H9 (cell line): Measurements from ENCODE around the gene CD53. TPM values are rescaled to one million over a fixed set of nuclear protein-coding genes. Genes with fewer than 3 reads are reported as not detected.

ENCODE experiments used
- DNase-seq: peaks from one replicate; pipeline ENCODE4 v3.0.0-alpha.2; 2017
- H2AFZ ChIP-seq: one replicate; pipeline ENCODE4 v1.6.1; 2013; ENCODE audit warnings: mild to moderate bottlenecking, low read length, control low read depth, moderate library complexity
- H2AK5ac ChIP-seq: 2 replicates; pipeline ENCODE4 v1.6.1; 2013; ENCODE audit warnings: low read length, control low read depth, mixed read lengths; ENCODE audit not compliant: insufficient read length
- H2BK120ac ChIP-seq: one replicate; pipeline ENCODE4 v1.6.1; 2013; ENCODE audit warnings: low read depth, mild to moderate bottlenecking, low read length, control low read depth, inconsistent platforms; ENCODE audit not compliant: poor library complexity, severe bottlenecking
- H2BK12ac ChIP-seq: 2 replicates; pipeline ENCODE4 v1.6.1; 2013; ENCODE audit warnings: low read length, control low read depth, mixed read lengths, low read depth; ENCODE audit not compliant: insufficient read length
- H2BK15ac ChIP-seq: 2 replicates; pipeline ENCODE4 v1.6.1; 2013; ENCODE audit warnings: low read depth, low read length, control low read depth
- H2BK20ac ChIP-seq: one replicate; pipeline ENCODE4 v1.6.1; 2013; ENCODE audit warnings: low read depth, mild to moderate bottlenecking, low read length, control low read depth, inconsistent platforms; ENCODE audit not compliant: poor library complexity, severe bottlenecking
- H2BK5ac ChIP-seq: 2 replicates; pipeline ENCODE4 v1.6.1; 2013; ENCODE audit warnings: low read length, control low read depth, mixed read lengths; ENCODE audit not compliant: insufficient read length
- H3K14ac ChIP-seq: 2 replicates; pipeline ENCODE4 v1.6.1; 2013; ENCODE audit warnings: low read length, control low read depth; ENCODE audit not compliant: insufficient read depth
- H3K18ac ChIP-seq: 2 replicates; pipeline ENCODE4 v1.6.1; 2013; ENCODE audit warnings: low read depth, mild to moderate bottlenecking, mixed read lengths, low read length, control low read depth; ENCODE audit not compliant: insufficient read length
- H3K23ac ChIP-seq: 2 replicates; pipeline ENCODE4 v1.6.1; 2013; ENCODE audit warnings: low read length, control low read depth, mixed read lengths, low read depth; ENCODE audit not compliant: insufficient read length
- H3K23me2 ChIP-seq: 2 replicates; pipeline ENCODE4 v1.6.1; 2013; ENCODE audit warnings: low read depth, mild to moderate bottlenecking, mixed read lengths, low read length, control low read depth; ENCODE audit not compliant: insufficient read length, poor library complexity, severe bottlenecking
- H3K27ac ChIP-seq: 2 replicates; pipeline ENCODE4 v1.5.1; 2013; ENCODE audit warnings: low read length, control low read depth, mixed read lengths, low read depth; ENCODE audit not compliant: insufficient read length
- H3K27me3 ChIP-seq: 2 replicates; pipeline ENCODE4 v1.6.1; 2013; ENCODE audit warnings: low read length, control low read depth, inconsistent platforms; ENCODE audit not compliant: insufficient read depth
- H3K4ac ChIP-seq: 2 replicates; pipeline ENCODE4 v1.6.1; 2013; ENCODE audit warnings: low read depth, mild to moderate bottlenecking, control low read depth, inconsistent platforms, low read length, moderate library complexity
- H3K4me1 ChIP-seq: 2 replicates; pipeline ENCODE4 v1.6.1; 2013; ENCODE audit warnings: low read length, control low read depth, inconsistent platforms; ENCODE audit not compliant: insufficient read depth
- H3K4me2 ChIP-seq: 2 replicates; pipeline ENCODE4 v1.6.1; 2013; ENCODE audit warnings: low read length, control low read depth, mixed read lengths; ENCODE audit not compliant: insufficient read length, insufficient read depth
- H3K56ac ChIP-seq: 2 replicates; pipeline ENCODE4 v1.6.1; 2013; ENCODE audit warnings: low read depth, mild to moderate bottlenecking, mixed read lengths, low read length, control low read depth; ENCODE audit not compliant: insufficient read length
- H3K79me1 ChIP-seq: 2 replicates; pipeline ENCODE4 v1.6.1; 2013; ENCODE audit warnings: low read depth, mild to moderate bottlenecking, moderate library complexity, low read length, control low read depth, inconsistent platforms; ENCODE audit not compliant: insufficient read depth, poor library complexity, severe bottlenecking
- H3K79me2 ChIP-seq: 2 replicates; pipeline ENCODE4 v1.6.1; 2013; ENCODE audit warnings: low read length, control low read depth, inconsistent platforms; ENCODE audit not compliant: insufficient read depth
- H3K9ac ChIP-seq: 2 replicates; pipeline ENCODE4 v1.6.1; 2013; ENCODE audit warnings: low read length, control low read depth, mixed read lengths; ENCODE audit not compliant: insufficient read length; ENCODE audit errors: extremely low read depth
- H3K9me3 ChIP-seq: one replicate; pipeline ENCODE4 v1.6.1; 2013; ENCODE audit warnings: low read depth, low read length, inconsistent platforms; ENCODE audit not compliant: control insufficient read depth
- H3T11ph ChIP-seq: one replicate; pipeline ENCODE4 v1.6.1; 2013; ENCODE audit warnings: mild to moderate bottlenecking, low read length, control low read depth, inconsistent platforms
- H4K20me1 ChIP-seq: one replicate; pipeline ENCODE4 v1.6.1; 2013; ENCODE audit not compliant: control insufficient read depth, insufficient read length, insufficient read depth
- H4K5ac ChIP-seq: 2 replicates; pipeline ENCODE4 v1.6.1; 2013; ENCODE audit warnings: low read depth, mild to moderate bottlenecking, mixed read lengths, low read length, control low read depth; ENCODE audit not compliant: insufficient read length
- H4K8ac ChIP-seq: replicated peaks from 2 replicates; pipeline ENCODE4 v1.6.1; 2013; ENCODE audit warnings: low read length, control low read depth, mixed read lengths, low read depth; ENCODE audit not compliant: insufficient read length
- H4K91ac ChIP-seq: 2 replicates; pipeline ENCODE4 v1.6.1; 2013; ENCODE audit warnings: low read depth, mild to moderate bottlenecking, moderate library complexity, mixed read lengths, low read length, control low read depth; ENCODE audit not compliant: insufficient read length
- H3K27ac Mint-ChIP-seq, 3 experiments: 2 replicates in 2 of 3; 3 replicates in 1 of 3; pipeline ENCODE4 v1.8.0; 2020 to 2021; ENCODE audit warnings: mixed read lengths in 3 of 3, mild to moderate bottlenecking in 1 of 3, moderate library complexity in 1 of 3
- H3K27me3 Mint-ChIP-seq: 2 replicates; pipeline ENCODE4 v1.8.0; 2021; ENCODE audit warnings: low read depth, mild to moderate bottlenecking, moderate library complexity, mixed read lengths
- H3K36me3 Mint-ChIP-seq, 3 experiments: 2 replicates in 2 of 3; 3 replicates in 1 of 3; pipeline ENCODE4 v1.8.0; 2020 to 2021; ENCODE audit warnings: low read depth in 3 of 3, mixed read lengths in 3 of 3; ENCODE audit not compliant: insufficient read depth in 1 of 3
- H3K4me1 Mint-ChIP-seq, 2 experiments: 2 replicates each; pipeline ENCODE4 v1.8.0; 2020; ENCODE audit warnings: mixed read lengths in 2 of 2
- H3K4me3 Mint-ChIP-seq, 2 experiments: 2 replicates in 1 of 2; 3 replicates in 1 of 2; pipeline ENCODE4 v1.8.0; 2020 to 2021; ENCODE audit warnings: mild to moderate bottlenecking in 2 of 2, mixed read lengths in 2 of 2, moderate library complexity in 1 of 2
- H3K9me3 Mint-ChIP-seq, 2 experiments: 2 replicates in 1 of 2; 3 replicates in 1 of 2; pipeline ENCODE4 v1.8.0; 2020; ENCODE audit warnings: mild to moderate bottlenecking in 2 of 2, mixed read lengths in 2 of 2, moderate library complexity in 1 of 2
- CTCF ChIP-seq: fragments of 200-600 bp; sonication (generic); conservative IDR thresholded peaks from 3 replicates; pipeline ENCODE4 v1.8.0; 2021; ENCODE audit warnings: antibody characterized with exemption, mild to moderate bottlenecking
- WGBS: extraction: QIAGEN DNeasy Blood & Tissue Kit; methylation state at CpG from one replicate; pipeline ENCODE4 v1.1.7; 2013; ENCODE audit warnings: missing lambda C conversion rate, low lambda C conversion rate, mixed read lengths; ENCODE audit not compliant: insufficient read length; ENCODE audit errors: extremely low coverage; 5-methylcytosine and 5-hydroxymethylcytosine counted together
- total RNA-seq: library from RNA; stranded (reverse); gene quantifications from 2 replicates; pipeline ENCODE4 v1.2.1, GENCODE V29; 2021

Gene CD53
- total RNA-seq, 1 experiment from 2014 or later, result 0.15 TPM

GRCh38 chr1:110921953-110922352 lies 49.0 kb downstream of the CD53 start:
- peaks cover 17 to 42% of the 10 kb centered on the region in 2 experiments for H3K9me3 Mint-ChIP-seq
- Histone ChIP-seq H3K9ac (no peak overlapping the region), H2BK5ac (no peak overlapping the region), H3K56ac (no peak overlapping the region), H2BK12ac (no peak overlapping the region), H4K20me1 (no peaks in the 10 kb centered on the region), H3K27ac (no peak overlapping the region), H2AFZ (no peak overlapping the region), H4K91ac (no peak overlapping the region), H3K23me2 (no peaks in the 10 kb centered on the region), H3T11ph (no peak overlapping the region), H3K9me3 (no peaks in the 10 kb centered on the region), H3K4me1 (no peaks in the 10 kb centered on the region), H3K23ac (no peak overlapping the region), H3K18ac (no peak overlapping the region), H4K5ac (no peak overlapping the region), H2BK20ac (no peak overlapping the region), H3K27me3 (no peaks in the 10 kb centered on the region), H2AK5ac (no peak overlapping the region), H3K14ac (no peak overlapping the region), H3K4me2 (no peak overlapping the region), H3K79me1 (no peaks in the 10 kb centered on the region), H2BK15ac (no peak overlapping the region), H4K8ac (no peak overlapping the region), H3K79me2 (no peaks in the 10 kb centered on the region), H2BK120ac (no peak overlapping the region), H3K4ac (no peak overlapping the region)
- WGBS, result no CpG with 5 or more reads among the region's 1 CpG
- no peak overlapping the region for H3K27ac Mint-ChIP-seq
- peaks cover 0 to 3% (median 0%) of the 10 kb centered on the region in 3 experiments; a peak in 2 of 7 replicates for H3K36me3 Mint-ChIP-seq
- H3K4me3 Mint-ChIP-seq, result no peak overlapping the region
- no peaks in the 10 kb centered on the region for H3K27me3 Mint-ChIP-seq
- DNase-seq, result no peak
- peaks cover 4% of the 10 kb centered on the region in 2 experiments; a peak in 3 of 4 replicates for H3K4me1 Mint-ChIP-seq
- no peak for TF ChIP-seq CTCF
